H1 (cell line): ENCODE data around the gene OMA1. TPM values are rescaled to one million over a fixed set of nuclear protein-coding genes. Genes with fewer than 3 reads are reported as not detected.

ENCODE experiments used
- EP300 ChIP-seq, 2 experiments: IDR thresholded peaks; 1 replicate in 1 of 2; 2 replicates in 1 of 2; pipeline ENCODE4 v1.6.1; 2011 to 2012; ENCODE audit warnings: low read depth in 2 of 2, low read length in 2 of 2, mild to moderate bottlenecking in 2 of 2, borderline replicate concordance in 1 of 2, inconsistent platforms in 1 of 2, moderate library complexity in 1 of 2
- SP4 ChIP-seq: IDR thresholded peaks from 2 replicates; pipeline ENCODE4 v1.6.1; 2012; ENCODE audit warnings: low read length, inconsistent platforms
- TCF12 ChIP-seq: IDR thresholded peaks from 2 replicates; pipeline ENCODE4 v1.6.1; 2011; ENCODE audit warnings: low read depth, mild to moderate bottlenecking, low read length
- polyA plus RNA-seq, 7 experiments: library from polyadenylated mRNA; depleted of rRNA in 3 of 7; stranded (reverse) in 5 of 7; unstranded in 2 of 7; fragments of >200 nt in 5 of 7; fragments of 200-250 nt in 2 of 7; gene quantifications; 1 replicate in 5 of 7; 2 replicates in 1 of 7; 4 replicates in 1 of 7; pipeline versions ENCODE4 v1.2.1 to v1.2.3, GENCODE V29; 2011 to 2013; ENCODE audit warnings: missing spikeins in 2 of 7, mixed read lengths in 2 of 7
- total RNA-seq: library from RNA; stranded (reverse); fragmentation: NEBNext Ultra II Directional; extraction: Animal tissue kit (Norgen Biotek cat#: 25700); gene quantifications from 2 replicates; pipeline ENCODE4 v1.2.1, GENCODE V29; 2021
- TF ChIP-seq, protein P1 (sequence below): IDR thresholded peaks from 2 replicates; pipeline ENCODE4 v1.6.1; 2011; ENCODE audit warnings: low read length, improper control_type of control experiment
- TF ChIP-seq, protein P2 (sequence below): IDR thresholded peaks from 2 replicates; pipeline ENCODE4 v1.6.1; 2012; ENCODE audit warnings: inconsistent platforms

The OMA1 gene
- total and polyA plus RNA-seq, 2 of the 8 experiments (the other 6 are each of a cell fraction or from before 2014, with no cell fraction given) = 7.7 to 11.7 TPM

GRCh38 chr1:58580186-58580585, 33.7 kb upstream of the OMA1 start (continued):
- TF ChIP-seq EP300 (IDR thresholded peaks at IDR 0.05; ENCODE audit: borderline replicate concordance in 1 of 2, low read depth in 2 of 2, low read length in 2 of 2) = no peak
- no peak for TF ChIP-seq TCF12
- no peak for TF ChIP-seq SP4
- TF ChIP-seq, protein P1, sequence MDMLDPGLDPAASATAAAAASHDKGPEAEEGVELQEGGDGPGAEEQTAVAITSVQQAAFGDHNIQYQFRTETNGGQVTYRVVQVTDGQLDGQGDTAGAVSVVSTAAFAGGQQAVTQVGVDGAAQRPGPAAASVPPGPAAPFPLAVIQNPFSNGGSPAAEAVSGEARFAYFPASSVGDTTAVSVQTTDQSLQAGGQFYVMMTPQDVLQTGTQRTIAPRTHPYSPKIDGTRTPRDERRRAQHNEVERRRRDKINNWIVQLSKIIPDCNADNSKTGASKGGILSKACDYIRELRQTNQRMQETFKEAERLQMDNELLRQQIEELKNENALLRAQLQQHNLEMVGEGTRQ = no peak
- TF ChIP-seq, protein P2, sequence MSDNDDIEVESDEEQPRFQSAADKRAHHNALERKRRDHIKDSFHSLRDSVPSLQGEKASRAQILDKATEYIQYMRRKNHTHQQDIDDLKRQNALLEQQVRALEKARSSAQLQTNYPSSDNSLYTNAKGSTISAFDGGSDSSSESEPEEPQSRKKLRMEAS = no peak
- TF ChIP-seq, all 59 proteins: peak for 0
